ENCODE measurements around the gene PTPRH.

DNA sequence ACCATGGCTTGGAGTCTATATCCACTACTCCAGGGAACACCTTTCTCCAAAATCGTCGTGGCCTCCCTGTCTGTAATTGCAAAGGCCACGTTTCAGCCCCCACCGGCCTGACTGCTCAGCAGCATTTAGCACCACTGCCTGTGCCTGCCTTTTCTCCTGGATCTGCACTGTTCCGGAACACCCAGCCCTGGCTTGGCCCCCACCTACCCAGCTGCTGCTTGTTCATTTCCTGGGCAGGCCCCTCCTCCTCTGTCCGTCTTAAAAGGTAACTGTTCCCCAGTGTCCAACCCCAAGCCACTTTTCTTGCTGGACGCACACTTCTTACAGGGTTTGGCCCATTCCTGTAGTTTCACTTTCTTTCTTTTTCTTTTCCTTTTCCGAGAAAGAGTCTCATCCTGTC, 20.7 kb downstream of the PTPRH start:
- TF ChIP-seq CTCF (IDR thresholded peaks at IDR 0.05 in 8 of 11, conservative IDR thresholded peaks at IDR 0.05 in 3 of 11) = no peak
- no peak for TF ChIP-seq POLR2A (IDR thresholded peaks at IDR 0.05)

All from spleen (tissue), 7 donors.